PC-9 (cell line): Measurements from ENCODE around the gene PGAP3.

ENCODE experiments used
- CTCF ChIP-seq: fragments of 200-600 bp; sonication (generic); conservative IDR thresholded peaks from 2 replicates; pipeline ENCODE4 v1.6.1; 2017; ENCODE audit warnings: mixed run types, antibody characterized with exemption, mild to moderate bottlenecking, moderate library complexity
- EZH2 ChIP-seq: fragments of 200-600 bp; sonication (generic); IDR thresholded peaks from 2 replicates; pipeline ENCODE4 v1.8.0; 2017; ENCODE audit warnings: antibody characterized with exemption, low read depth

GRCh38 chr17:39639043-39639442 lies 48.8 kb downstream of the PGAP3 start:
- TF ChIP-seq CTCF, result no peak
- no peak for TF ChIP-seq EZH2
